HG03520 (cell line): Measurements from ENCODE around the gene BMPER.

Source experiments
- ATAC-seq: cut with Tn5 transposase; IDR thresholded peaks from one replicate; pipeline ENCODE4 v1.9.1; 2021; ENCODE audit warnings: mild to moderate bottlenecking, moderate library complexity; ENCODE audit not compliant: unreplicated experiment

The BMPER gene

GRCh38 chr7:34016876-34017275, 111.5 kb downstream of the BMPER start:
- ATAC-seq: no peak

DNA sequence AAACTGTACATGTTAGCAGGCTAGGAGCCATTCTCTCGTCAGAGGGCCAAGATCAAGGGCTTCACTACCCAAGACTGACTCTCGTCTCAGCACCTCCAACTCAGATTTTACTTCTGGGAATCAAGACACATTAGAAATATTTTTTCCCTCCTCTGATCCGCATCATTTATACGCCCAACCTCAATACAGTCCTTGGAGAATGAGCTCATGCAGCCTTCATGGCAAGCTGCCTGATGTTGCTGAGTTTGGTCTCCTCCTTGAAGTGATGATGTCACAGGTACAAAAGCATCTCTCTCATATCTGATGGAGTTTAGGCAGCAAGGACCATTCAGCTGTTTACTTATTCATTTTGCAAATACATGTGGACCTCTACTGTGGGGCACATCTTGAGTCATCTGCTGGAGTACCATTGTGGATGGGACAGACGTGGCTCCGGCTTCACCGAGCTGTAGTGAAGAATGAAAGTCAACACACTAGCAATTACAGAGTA, 114.0 kb downstream of the BMPER start:
- no peak for ATAC-seq

DNA sequence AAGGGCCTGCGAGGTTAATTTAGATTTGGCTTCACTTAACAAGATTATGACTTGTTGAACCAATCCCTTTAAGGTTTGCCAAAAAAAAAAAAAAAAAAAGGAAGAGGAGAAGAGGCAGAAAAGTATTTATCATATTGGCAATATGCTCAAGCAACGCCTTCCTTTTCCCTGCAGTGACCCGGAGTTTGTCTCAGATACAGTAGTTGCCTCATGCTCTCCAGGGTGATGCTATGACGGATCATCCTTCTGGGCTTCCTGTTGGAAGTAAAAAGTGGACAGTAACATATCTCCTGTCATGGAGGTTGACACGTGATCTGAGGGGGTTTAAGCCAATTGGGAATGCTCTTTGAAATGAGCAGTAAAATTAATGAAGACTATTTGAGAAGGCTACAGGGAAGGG, 117.3 kb downstream of the BMPER start:
- no peak for ATAC-seq

GRCh38 chr7:34025600-34025999, 120.3 kb downstream of the BMPER start:
- ATAC-seq: no peak

GRCh38 chr7:34026481-34027190, 121.3 kb downstream of the BMPER start:
- no peak for ATAC-seq

- no peak for ATAC-seq
These were observed 125.8 kb downstream of the BMPER start for GRCh38 chr7:34031156-34031555.

GRCh38 chr7:34034728-34035127, 129.4 kb downstream of the BMPER start:
- no peak for ATAC-seq

GRCh38 chr7:34036051-34036920, 130.9 kb downstream of the BMPER start:
- no peak for ATAC-seq

GRCh38 chr7:34036972-34037792, 131.8 kb downstream of the BMPER start:
- no peak for ATAC-seq

DNA sequence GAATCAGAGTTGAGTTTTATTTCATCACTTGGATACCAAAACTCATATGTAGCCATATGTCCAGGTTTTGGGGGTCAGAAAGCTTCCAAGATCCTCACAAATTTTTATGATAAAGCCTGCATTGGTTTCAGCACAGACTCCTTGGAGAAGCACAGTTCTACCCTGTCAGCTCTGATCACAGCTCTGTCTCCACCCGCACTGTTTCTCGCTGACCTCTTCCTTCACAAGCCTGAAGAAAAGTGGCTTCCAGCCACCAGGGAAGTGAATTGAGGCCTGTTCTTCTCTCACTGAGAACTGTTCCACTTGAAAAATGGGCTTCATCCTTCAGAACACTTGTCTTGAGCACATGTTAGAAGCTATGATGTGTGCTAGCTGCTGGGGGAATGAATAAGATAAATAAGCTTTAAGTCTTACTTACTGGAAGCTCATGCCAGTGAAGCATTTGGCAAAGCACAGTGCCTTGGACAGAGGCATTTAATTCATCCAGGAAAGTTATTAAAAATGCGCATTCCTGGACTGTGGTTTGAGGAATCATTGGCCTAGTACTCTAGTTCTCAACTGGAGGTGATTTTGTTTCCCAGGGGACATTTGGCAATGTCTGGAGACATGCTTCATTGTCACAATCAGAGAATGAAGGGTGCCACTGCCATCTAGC, 133.6 kb downstream of the BMPER start:
- no peak for ATAC-seq

DNA sequence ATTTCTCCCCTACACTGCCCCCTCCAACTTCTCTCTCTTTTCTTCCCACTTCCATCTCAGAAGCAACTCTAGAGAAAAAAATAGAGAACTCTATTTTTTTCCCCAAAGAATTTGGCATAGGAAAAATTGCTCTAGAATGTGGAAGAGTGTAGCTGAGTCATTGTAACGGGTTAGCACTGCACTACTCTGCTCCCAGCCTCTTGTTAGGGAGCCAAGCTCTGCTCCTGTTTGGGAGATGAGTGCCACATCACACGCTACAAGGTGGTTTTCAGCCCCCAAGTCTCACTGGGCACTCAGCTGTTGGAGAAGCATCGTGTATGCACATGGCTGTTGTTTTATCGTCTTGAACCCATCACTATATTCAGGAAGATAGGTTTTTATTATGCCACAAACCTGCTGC, 136.4 kb downstream of the BMPER start:
- ATAC-seq: no peak

GRCh38 chr7:34042406-34042805, 137.1 kb downstream of the BMPER start:
- no peak for ATAC-seq

- ATAC-seq: no peak
These were observed 138.3 kb downstream of the BMPER start for GRCh38 chr7:34043461-34044305.

DNA sequence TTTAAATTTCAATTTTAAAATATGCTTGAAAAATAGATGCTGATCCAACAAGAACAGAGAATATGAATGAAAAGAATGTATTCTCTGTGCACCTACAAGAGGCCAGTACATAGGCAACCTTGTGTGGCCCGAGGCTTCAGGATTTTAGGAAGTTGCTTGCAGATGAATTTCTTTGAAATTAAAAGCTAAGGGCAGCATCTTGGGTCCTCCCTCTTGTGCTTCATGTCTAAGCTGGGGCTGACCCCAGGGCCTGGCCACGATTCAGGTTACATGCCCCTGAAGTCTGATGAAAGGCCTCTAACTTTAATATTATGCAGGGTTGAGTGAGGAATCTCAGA, 138.9 kb downstream of the BMPER start:
- no peak for ATAC-seq

DNA sequence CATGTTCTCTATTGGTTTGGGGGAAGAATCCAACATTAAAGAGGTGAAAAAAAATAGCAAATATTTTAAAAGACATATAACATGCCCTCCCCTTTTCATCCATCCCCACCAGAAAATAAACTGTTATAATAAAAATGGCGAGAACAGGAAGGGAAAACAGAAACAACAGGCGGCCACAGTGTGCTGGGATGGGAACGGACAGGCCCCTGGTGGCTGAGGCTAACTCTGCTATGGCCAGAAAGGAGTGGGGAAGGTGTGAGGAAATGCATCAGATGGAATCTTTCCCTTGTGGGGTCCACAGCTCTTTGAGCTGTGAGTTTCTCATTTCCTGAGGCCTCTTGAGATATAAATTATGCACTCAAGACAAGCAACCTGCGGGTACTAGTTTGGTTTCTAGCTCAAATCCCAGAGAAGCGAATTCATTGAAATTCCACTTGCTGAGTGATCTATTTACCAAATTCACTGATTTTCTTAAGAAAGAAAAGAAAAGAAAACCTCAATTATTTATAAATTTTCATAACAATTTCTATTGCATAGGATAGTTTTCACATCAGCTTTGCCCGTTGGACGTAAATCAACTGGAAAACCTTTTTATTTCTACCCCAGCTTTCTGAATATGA, 139.5 kb downstream of the BMPER start:
- no peak for ATAC-seq

GRCh38 chr7:34048445-34048844, 143.1 kb downstream of the BMPER start:
- ATAC-seq: no peak

GRCh38 chr7:34054075-34054474, 148.7 kb downstream of the BMPER start:
- ATAC-seq: no peak

DNA sequence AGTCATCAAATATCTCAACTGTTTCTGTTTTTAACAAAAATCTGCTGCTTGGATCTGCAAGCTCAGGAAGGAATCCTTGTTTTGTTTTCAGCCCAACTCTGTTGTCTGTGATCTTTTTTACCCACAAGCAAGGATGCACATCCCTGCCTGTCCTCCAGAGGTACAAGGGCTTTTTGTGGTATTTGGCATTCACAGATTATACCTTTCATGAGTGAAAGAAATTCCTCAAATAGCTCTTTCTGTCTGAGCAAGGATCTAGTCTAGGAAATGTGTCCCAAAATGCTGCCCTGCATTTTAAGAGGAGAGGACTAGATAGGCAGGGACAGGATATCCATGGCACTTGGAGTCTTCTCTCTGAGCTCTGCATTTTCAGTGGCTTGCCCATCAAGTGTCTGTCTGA, 151.8 kb downstream of the BMPER start:
- no peak for ATAC-seq

GRCh38 chr7:34057956-34058355, 152.6 kb downstream of the BMPER start:
- no peak for ATAC-seq

DNA sequence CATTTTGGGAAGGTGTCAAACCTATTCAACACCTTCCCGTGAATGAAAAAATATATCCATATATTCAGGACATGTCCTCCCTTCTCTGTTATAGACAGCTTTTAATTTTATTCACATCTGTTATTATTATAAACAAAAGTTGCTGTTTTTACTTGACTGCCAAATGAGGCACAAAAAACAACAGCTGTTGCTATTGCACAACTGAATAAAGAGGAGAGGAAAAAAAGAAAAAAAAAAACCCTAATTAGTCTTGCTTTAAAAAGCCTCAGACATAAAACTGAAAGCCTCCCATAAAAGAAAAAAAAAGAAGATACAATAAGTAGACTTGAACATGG, 153.4 kb downstream of the BMPER start:
- no peak for ATAC-seq
